NCI-H526 (cell line): Measurements from ENCODE around the gene CLCA4.

Experiments
- DNase-seq, 2 experiments: peaks; one replicate each; lab custom pipeline; 2025; lab: John Stamatoyannopoulos, UW

CLCA4 gene

DNA sequence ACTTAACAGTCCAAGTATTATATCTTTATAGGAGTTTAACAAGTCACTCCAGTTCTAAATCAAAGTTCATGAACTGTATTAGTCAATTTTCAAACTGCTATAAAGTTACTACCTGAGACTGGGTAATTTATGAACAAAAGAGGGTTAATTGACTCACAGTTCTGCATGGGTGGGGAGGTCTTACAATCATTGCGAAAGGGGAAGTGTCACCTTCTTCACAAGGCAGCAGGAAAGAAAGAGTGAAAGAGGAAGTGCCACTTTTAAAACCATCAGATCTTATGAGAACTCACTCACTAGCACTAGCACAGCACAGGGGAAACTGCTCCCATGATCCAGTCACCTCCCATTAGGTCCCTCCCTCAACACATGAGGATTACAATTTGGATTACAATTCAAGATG, 70.0 kb downstream of the CLCA4 start:
- no peak for DNase-seq

- no peak for DNase-seq
These were observed 71.5 kb downstream of the CLCA4 start for GRCh38 chr1:86618358-86618757.

DNA sequence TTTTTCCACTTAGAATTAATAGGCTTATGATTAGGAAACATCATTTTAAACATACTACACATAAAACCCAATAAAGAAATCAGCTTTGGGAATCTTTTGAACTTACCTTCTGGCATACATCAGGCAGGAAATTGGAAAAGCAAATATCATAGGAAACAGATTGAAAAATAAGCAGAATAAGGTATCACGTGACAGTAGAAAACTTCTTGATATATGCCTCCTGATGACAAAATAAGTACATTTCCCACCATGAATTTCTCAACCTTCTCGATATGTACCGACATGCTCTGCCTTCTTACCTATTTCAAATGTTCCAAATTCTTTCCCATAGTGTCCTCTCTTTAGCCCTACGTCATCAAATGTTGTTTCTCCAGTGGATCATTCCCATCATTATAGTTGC, 72.4 kb downstream of the CLCA4 start:
- no peak for DNase-seq

DNA sequence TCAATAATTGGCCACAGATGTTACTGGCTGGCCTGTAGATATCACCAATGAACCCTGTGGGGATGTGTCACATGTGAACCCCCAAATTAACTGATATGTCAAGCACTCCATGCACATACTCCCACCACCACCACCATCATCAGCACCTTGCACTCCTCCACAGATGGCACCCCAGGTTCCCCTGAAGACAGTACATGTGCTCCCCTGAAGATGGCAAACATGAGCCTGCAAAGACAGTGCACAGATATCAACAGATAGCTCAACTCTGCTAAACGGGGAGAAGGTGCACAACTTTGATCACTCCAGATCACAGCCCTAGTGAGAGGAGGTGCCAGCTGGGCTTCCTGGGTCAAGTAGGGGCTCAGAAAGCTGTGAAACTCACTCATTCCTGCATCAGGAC, 74.4 kb downstream of the CLCA4 start:
- DNase-seq, result no peak
